ENCODE data around the gene DLGAP4. TPM values are rescaled to one million over a fixed set of nuclear protein-coding genes. Genes with fewer than 3 reads are reported as not detected.

Gene DLGAP4
- total and polyA plus RNA-seq, 2 of the 8 experiments (the other 6 are each of a cell fraction or from before 2014, with no cell fraction given) = 41.2 to 57.2 TPM

- H2AFZ ChIP-seq (ENCODE audit: low read length) = no peak overlapping the region
- no peaks in the 10 kb centered on the region for H3K23me2 ChIP-seq (ENCODE audit: low read depth, low read length)
- no peak overlapping the region for H3K56ac ChIP-seq (replicated peaks; ENCODE audit: insufficient read length, low read depth, low read length)
- H3K9ac ChIP-seq (replicated peaks in 1 of 4; ENCODE audit: extremely low read depth in 1 of 4, low read depth in 3 of 4, low read length in 3 of 4) = no peak overlapping the region
- H2BK12ac ChIP-seq (ENCODE audit: low read depth, low read length) = no peak overlapping the region
- H4K20me1 ChIP-seq (replicated peaks in 1 of 2; ENCODE audit: control insufficient read depth in 1 of 2, insufficient read depth in 2 of 2, low read length in 2 of 2) = peaks cover 28 to 37% of the 10 kb centered on the region in 2 experiments
- H3K27ac ChIP-seq (ENCODE audit: low read depth, low read length) = no peak overlapping the region
- H3K36me3 ChIP-seq (ENCODE audit: control insufficient read depth in 2 of 4, insufficient read depth in 4 of 4, low read length in 3 of 4) = no peaks in the 10 kb centered on the region
- ChIA-PET CTCF (ENCODE audit: partially characterized antibody) (interaction anchor here (1.1 to 5.7 kb wide), 4 partner anchors 9 to 301 kb away, joined by 3 to 28 read pairs (median 3); no protein-coding TSS in a partner anchor), POLR2A (ENCODE audit: partially characterized antibody) (interaction anchor here (1.0 to 1.7 kb wide), 3 partner anchors 12 to 30 kb away, joined by 3 read pairs; no protein-coding TSS in a partner anchor)
- no peak for DNase-seq (ENCODE audit: low read depth in 1 of 2, low spot score in 2 of 2)
- no peak overlapping the region for H3K4me2 ChIP-seq (ENCODE audit: insufficient read depth in 1 of 2, low read depth in 2 of 2, low read length in 2 of 2)
- H3K9me3 ChIP-seq (ENCODE audit: insufficient read depth in 2 of 2, low read depth in 1 of 2, low read length in 1 of 2) = no peaks in the 10 kb centered on the region
- H2BK20ac ChIP-seq (ENCODE audit: low read length) = no peak overlapping the region
- TF ChIP-seq E2F6 (IDR thresholded peaks at IDR 0.05) (no peak), KDM5A (IDR thresholded peaks at IDR 0.05; ENCODE audit: low read length) (no peak), MAFK (IDR thresholded peaks at IDR 0.05; ENCODE audit: low read depth, low read length) (no peak)
- H2BK5ac ChIP-seq (ENCODE audit: low read depth, low read length) = no peak overlapping the region
- 0 out of 2 replicates have a peak overlapping the region, but pooled peaks have one; percentile 5 for H4K8ac ChIP-seq (ENCODE audit: extremely low read depth, insufficient read depth, low read length)
- H3K18ac ChIP-seq (ENCODE audit: extremely low read depth, low read length) = no peak overlapping the region
- H4K91ac ChIP-seq (replicated peaks; ENCODE audit: insufficient read length, low read length) = no peak overlapping the region
- no peak overlapping the region for H2AK5ac ChIP-seq (ENCODE audit: low read depth, low read length)
- FAIRE-seq = no peak
- peaks cover 11 to 25% (median 12%) of the 10 kb centered on the region in 4 experiments for H3K4me1 ChIP-seq (replicated peaks in 1 of 4; ENCODE audit: control insufficient read depth in 3 of 4, insufficient read depth in 4 of 4, low read length in 3 of 4)
- H3K14ac ChIP-seq (ENCODE audit: insufficient read length) = no peak overlapping the region
- 86% methylated on average over 10 of the region's 10 CpGs; no CpG with 5 or more reads in 1 of the 2 experiments for WGBS, 2 experiments (ENCODE audit: extremely low coverage in 1 of 2, insufficient coverage in 1 of 2, insufficient read length in 1 of 2, insufficient replicate concordance in 2 of 2, low coverage in 1 of 2, low lambda C conversion rate in 2 of 2, missing lambda C conversion rate in 1 of 2)
- H3K79me1 ChIP-seq (ENCODE audit: low read depth, low read length) = peaks cover 23% of the 10 kb centered on the region
- H3K4ac ChIP-seq (replicated peaks; ENCODE audit: insufficient read length, low read depth, low read length) = no peak overlapping the region
- H3K27me3 ChIP-seq (replicated peaks in 1 of 4; ENCODE audit: control insufficient read depth in 3 of 4, extremely low read depth in 1 of 4, insufficient read depth in 3 of 4, low read length in 3 of 4) = no peaks in the 10 kb centered on the region
- no peak overlapping the region for H3K4me3 ChIP-seq (ENCODE audit: extremely low read depth in 1 of 4, insufficient read depth in 2 of 4, low read depth in 3 of 4, low read length in 4 of 4)
- no peak overlapping the region for H2BK15ac ChIP-seq (ENCODE audit: low read length)
- no peak overlapping the region for H4K5ac ChIP-seq (ENCODE audit: insufficient read length, low read depth, low read length)
- H3K79me2 ChIP-seq (ENCODE audit: control insufficient read depth in 1 of 2, insufficient read depth in 2 of 2, low read length in 2 of 2) = peaks cover 17 to 76% of the 10 kb centered on the region in 2 experiments
- no peak overlapping the region for H3K23ac ChIP-seq (ENCODE audit: insufficient read length)
- H2BK120ac ChIP-seq (replicated peaks; ENCODE audit: low read depth, low read length) = no peak overlapping the region
These were observed 162.2 kb downstream of the DLGAP4 start for GRCh38 chr20:36468149-36469000.

All from H1 (cell line).